PC-9 (cell line): ENCODE data around the gene MRPL34. TPM values are rescaled to one million over a fixed set of nuclear protein-coding genes. Genes with fewer than 3 reads are reported as not detected.

Experiments
- BruUV-seq: library from RNA; stranded (reverse); fragments of 400-500 nt; replicated peaks from 2 replicates; lab custom pipeline; 2021; lab: Mats Ljungman, UMichigan
- CTCF ChIA-PET: fragments of 300-600 bp; sonication (Branson Sonifier 250); formaldehyde crosslinking; loops from one replicate; lab custom pipeline; 2022; ENCODE audit warnings: antibody characterized with exemption; lab: Charles Lee
- POLR2A ChIA-PET: fragments of 300-600 bp; sonication (Branson Sonifier 250); formaldehyde crosslinking; loops from one replicate; lab custom pipeline; 2022; ENCODE audit warnings: antibody characterized with exemption; ENCODE audit not compliant: unreplicated experiment; lab: Charles Lee
- DNase-seq, 2 experiments: peaks; one replicate each; pipeline versions ENCODE4 v3.0.0 to v3.0.0-alpha.2; 2015 to 2022; ENCODE audit warnings: mixed read lengths in 1 of 2
- H2AFZ ChIP-seq: fragments of 200-600 bp; sonication (generic); 2 replicates; pipeline ENCODE4 v1.8.1; 2017; ENCODE audit warnings: antibody characterized with exemption
- H3F3A ChIP-seq: fragments of 200-600 bp; sonication (generic); 2 replicates; pipeline ENCODE4 v1.8.1; 2017; ENCODE audit warnings: antibody characterized with exemption, mild to moderate bottlenecking, low read depth; ENCODE audit not compliant: insufficient read depth
- H3K27ac ChIP-seq: fragments of 200-600 bp; sonication (generic); 2 replicates; pipeline ENCODE4 v1.6.1; 2016; ENCODE audit warnings: mixed run types
- H3K27me3 ChIP-seq: fragments of 200-600 bp; sonication (generic); 2 replicates; pipeline ENCODE4 v1.6.1; 2016; ENCODE audit warnings: low read depth, mixed run types; ENCODE audit not compliant: insufficient read depth
- H3K36me3 ChIP-seq: fragments of 200-600 bp; sonication (generic); 2 replicates; pipeline ENCODE4 v1.6.1; 2016; ENCODE audit warnings: low read depth, mixed run types
- H3K4me1 ChIP-seq: fragments of 200-600 bp; sonication (generic); replicated peaks from 2 replicates; pipeline ENCODE4 v1.6.1; 2016; ENCODE audit warnings: mixed run types; ENCODE audit not compliant: insufficient read depth
- H3K4me2 ChIP-seq: fragments of 200-600 bp; sonication (generic); 2 replicates; pipeline ENCODE4 v1.6.1; 2017; ENCODE audit warnings: mixed run types
- H3K4me3 ChIP-seq: fragments of 200-600 bp; sonication (generic); 2 replicates; pipeline ENCODE4 v1.6.1; 2016; ENCODE audit warnings: mixed run types
- H3K79me2 ChIP-seq: fragments of 200-600 bp; sonication (generic); 2 replicates; pipeline ENCODE4 v1.6.1; 2017; ENCODE audit warnings: low read depth, mixed run types
- H3K9me2 ChIP-seq: fragments of 200-600 bp; sonication (generic); 2 replicates; pipeline ENCODE4 v1.8.1; 2017; ENCODE audit warnings: mild to moderate bottlenecking; ENCODE audit not compliant: insufficient read depth
- H3K9me3 ChIP-seq: fragments of 200-600 bp; sonication (generic); 2 replicates; pipeline ENCODE4 v1.8.1; 2016; ENCODE audit warnings: low read depth; ENCODE audit not compliant: insufficient read depth
- H4K20me1 ChIP-seq: fragments of 200-600 bp; sonication (generic); 2 replicates; pipeline ENCODE4 v1.8.1; 2017; ENCODE audit not compliant: insufficient read depth
- CTCF ChIP-seq: fragments of 200-600 bp; sonication (generic); conservative IDR thresholded peaks from 2 replicates; pipeline ENCODE4 v1.6.1; 2017; ENCODE audit warnings: mixed run types, antibody characterized with exemption, mild to moderate bottlenecking, moderate library complexity
- EZH2 ChIP-seq: fragments of 200-600 bp; sonication (generic); IDR thresholded peaks from 2 replicates; pipeline ENCODE4 v1.8.0; 2017; ENCODE audit warnings: antibody characterized with exemption, low read depth
- intact Hi-C: fragments of 100-400 bp; cut with micrococcal nuclease; formaldehyde crosslinking; loops from one replicate; pipeline ENCODE4 v1.10.0; 2022; ENCODE audit not compliant: unreplicated experiment
- total RNA-seq: library from RNA; stranded (reverse); gene quantifications from 2 replicates; pipeline ENCODE4 v1.2.3, GENCODE V29; 2021

Gene MRPL34
- total RNA-seq, 1 experiment from 2014 or later = 64.8 TPM

GRCh38 chr19:17336872-17337674 lies 31.4 kb downstream of the MRPL34 start, which contains the start of gene GTPBP3:
Gene GTPBP3 (plus strand): TSS chr19:17337553. CDS start chr19:17337612, 59 bp downstream.
- intact Hi-C loops = loop anchor here (1.0 kb wide), 1 partner anchor 28 kb away; the partner anchor contains the start of gene DDA1
- peak within 1 kb of the TSS; percentile 80 for H3K4me2 ChIP-seq
- H3F3A ChIP-seq = peaks cover 54% of the 10 kb centered on the region; the same call in 1 of the 2 replicates
- H2AFZ ChIP-seq = peak within 1 kb of the TSS; percentile 85
- no peaks in the 10 kb centered on the region for H3K27me3 ChIP-seq
- no peaks in the 10 kb centered on the region for H3K9me3 ChIP-seq
- H4K20me1 ChIP-seq = no peaks in the 10 kb centered on the region; the same call in 1 of the 2 replicates
- H3K4me3 ChIP-seq = peak within 1 kb of the TSS; percentile 74
- H3K27ac ChIP-seq = peak within 1 kb of the TSS; percentile 62
- TF ChIP-seq EZH2 = no peak
- ChIA-PET CTCF (no interaction called here), POLR2A (interaction anchor here (0.7 kb wide), 1 partner anchor 523 kb away, joined by 3 read pairs; no protein-coding TSS in a partner anchor)
- TSS peak; percentile 90 for BruUV-seq
- no peaks in the 10 kb centered on the region for H3K9me2 ChIP-seq
- H3K4me1 ChIP-seq = peaks cover 32% of the 10 kb centered on the region
- H3K79me2 ChIP-seq = peaks cover 18% of the 10 kb centered on the region
- DNase-seq = peak; percentile 94 to 99
- peaks cover 6% of the 10 kb centered on the region; the same call in 1 of the 2 replicates for H3K36me3 ChIP-seq

- no peaks in the 10 kb centered on the region; the same call in 1 of the 2 replicates for H4K20me1 ChIP-seq
- no peaks in the 10 kb centered on the region for H3K9me2 ChIP-seq
- peak overlapping the region; percentile 80 for H3K4me2 ChIP-seq
- no peak overlapping the region for H3K27ac ChIP-seq
- no TSS peak for BruUV-seq
- peaks cover 6% of the 10 kb centered on the region; the same call in 1 of the 2 replicates for H3K36me3 ChIP-seq
- peaks cover 47% of the 10 kb centered on the region; the same call in 1 of the 2 replicates for H3F3A ChIP-seq
- no peaks in the 10 kb centered on the region for H3K27me3 ChIP-seq
- intact Hi-C loops = loop anchor here (1.0 kb wide), 1 partner anchor 29 kb away; the partner anchor contains the start of gene DDA1
- POLR2A ChIA-PET = interaction anchor here (0.6 to 0.7 kb wide), 2 partner anchors 21 to 37 kb away, joined by 3 to 20 read pairs; no protein-coding TSS in a partner anchor
- H2AFZ ChIP-seq = peak overlapping the region; percentile 76
- H3K9me3 ChIP-seq = no peaks in the 10 kb centered on the region
- TF ChIP-seq EZH2 = no peak
- TF ChIP-seq CTCF = no peak
- H3K79me2 ChIP-seq = peaks cover 18% of the 10 kb centered on the region
- H3K4me1 ChIP-seq = peaks cover 32% of the 10 kb centered on the region
- CTCF ChIA-PET = no interaction called here
- no peak for DNase-seq
- H3K4me3 ChIP-seq = peak overlapping the region; percentile 74
Measured at GRCh38 chr19:17337675-17338432, 32.2 kb downstream of the MRPL34 start.

DNA sequence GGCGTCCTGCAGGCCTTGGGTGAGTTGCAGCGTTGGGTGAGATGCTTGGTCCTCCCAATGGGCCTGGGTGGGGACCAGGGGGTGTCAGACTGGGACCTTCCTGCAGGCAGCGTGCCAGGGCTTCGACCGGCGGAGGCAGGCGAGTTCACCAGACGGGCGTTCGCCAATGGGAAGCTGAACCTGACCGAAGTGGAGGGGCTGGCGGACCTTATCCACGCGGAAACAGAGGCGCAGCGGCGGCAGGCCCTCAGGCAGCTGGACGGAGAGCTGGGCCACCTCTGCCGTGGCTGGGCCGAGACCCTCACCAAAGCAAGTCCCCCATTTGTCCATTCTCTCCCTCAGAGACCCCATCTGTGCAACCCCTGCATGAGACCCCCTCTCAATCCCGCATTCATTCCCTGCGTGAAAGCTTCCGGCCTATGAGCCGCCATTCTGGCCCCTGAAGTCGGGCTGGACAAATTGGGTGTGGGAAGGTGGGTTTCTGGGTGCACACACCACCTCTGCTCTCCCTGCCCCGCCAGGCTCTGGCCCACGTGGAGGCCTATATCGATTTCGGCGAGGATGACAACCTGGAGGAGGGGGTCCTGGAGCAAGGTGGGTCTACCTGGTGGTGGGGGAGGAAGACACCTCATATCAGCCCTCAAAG lies 32.9 kb downstream of the MRPL34 start:
- Histone ChIP-seq H3F3A (peaks cover 44% of the 10 kb centered on the region; the same call in 1 of the 2 replicates), H4K20me1 (no peaks in the 10 kb centered on the region; the same call in 1 of the 2 replicates), H3K27ac (no peak overlapping the region), H3K9me2 (no peaks in the 10 kb centered on the region), H2AFZ (no peak overlapping the region), H3K4me2 (peak overlapping the region; percentile 80), H3K79me2 (peaks cover 18% of the 10 kb centered on the region), H3K36me3 (peaks cover 6% of the 10 kb centered on the region; the same call in 1 of the 2 replicates), H3K9me3 (no peaks in the 10 kb centered on the region), H3K27me3 (no peaks in the 10 kb centered on the region), H3K4me3 (peak overlapping the region; percentile 74; the same call in 1 of the 2 replicates), H3K4me1 (peaks cover 28% of the 10 kb centered on the region)
- BruUV-seq = no TSS peak
- DNase-seq = no peak
- ChIA-PET POLR2A (interaction anchor here (0.6 kb wide), 1 partner anchor 22 kb away, joined by 3 read pairs; no protein-coding TSS in a partner anchor), CTCF (no interaction called here)
- intact Hi-C loops = no loop called here
- TF ChIP-seq CTCF = no peak
- no peak for TF ChIP-seq EZH2
